GM23248 (cell line): ENCODE measurements around the gene CUL9.

Source experiments
- EZH2 ChIP-seq: fragments of 200-600 bp; sonication (generic); IDR thresholded peaks from 2 replicates; pipeline ENCODE4 v1.6.1; 2018; ENCODE audit warnings: antibody characterized with exemption, mild to moderate bottlenecking; ENCODE audit not compliant: insufficient read depth, poor library complexity, severe bottlenecking
- EZH2phosphoT487 ChIP-seq: fragments of 200-600 bp; sonication (generic); IDR thresholded peaks from 2 replicates; pipeline ENCODE4 v1.6.1; 2018; ENCODE audit warnings: antibody characterized with exemption, moderate library complexity, mild to moderate bottlenecking, low read depth; ENCODE audit not compliant: insufficient read depth

DNA sequence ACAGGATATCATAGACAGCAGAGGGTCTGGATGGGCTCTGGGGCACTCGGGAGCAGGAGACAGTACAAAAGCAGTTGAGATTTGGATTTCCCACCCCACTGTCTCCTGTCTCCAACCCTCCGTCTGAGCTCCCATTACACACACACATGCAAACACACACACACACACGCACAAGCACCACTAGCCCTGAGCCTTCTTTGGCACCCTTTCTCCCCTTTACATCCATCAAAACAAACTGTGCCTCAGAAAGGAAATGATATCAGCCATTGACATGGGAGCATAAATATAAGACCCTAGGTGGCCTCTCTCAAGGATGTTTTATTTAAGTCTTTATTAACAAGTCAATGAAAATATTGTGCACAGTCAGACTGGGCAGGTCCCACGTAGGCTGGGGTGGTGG is 78.8 kb downstream of the CUL9 start:
- no peak for TF ChIP-seq EZH2
- TF ChIP-seq EZH2phosphoT487, result no peak
